ENCODE results near the gene IL1R1.

DNA sequence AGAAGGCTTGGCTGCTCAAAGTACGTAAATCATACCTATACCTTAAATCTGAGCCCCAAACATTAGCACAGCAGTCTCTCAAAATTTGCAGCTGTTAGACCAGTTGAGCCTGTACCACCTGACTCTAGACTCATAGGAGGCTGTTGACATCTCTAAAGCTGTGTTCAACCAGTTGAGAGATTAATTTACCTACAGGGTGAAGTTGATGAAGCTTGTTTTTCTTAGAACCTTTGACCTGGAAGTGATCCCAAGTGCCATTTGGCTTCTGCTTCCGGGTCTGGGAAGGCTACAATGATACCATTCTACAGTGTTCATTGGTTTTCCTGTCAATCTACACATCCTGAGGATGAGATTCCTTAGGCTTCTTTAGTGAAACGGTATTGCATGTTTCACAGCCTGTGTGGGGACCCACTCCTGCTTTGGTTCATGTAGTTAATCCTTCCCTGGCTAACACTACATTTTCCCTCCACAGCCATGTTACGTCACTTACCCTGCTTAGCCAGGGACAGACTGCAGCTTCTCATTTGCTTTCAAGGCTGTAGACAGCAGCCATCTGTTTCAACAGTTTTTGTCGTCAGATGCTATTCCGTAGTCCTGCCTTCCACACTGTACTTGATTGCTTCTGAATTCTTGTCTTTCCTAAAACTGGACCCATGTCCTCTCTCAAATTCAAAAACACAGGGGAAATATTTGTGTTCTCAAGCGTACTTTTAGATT lies 39.5 kb downstream of the IL1R1 start:
- TF ChIP-seq CTCF (optimal IDR thresholded peaks at IDR 0.05 in 1 of 3, IDR thresholded peaks at IDR 0.05 in 1 of 3, conservative IDR thresholded peaks at IDR 0.05 in 1 of 3; ENCODE audit: extremely low read depth in 1 of 3, insufficient read depth in 2 of 3, low read length in 3 of 3) (no peak), EZH2 (IDR thresholded peaks at IDR 0.05; ENCODE audit: low read length) (no peak)

Data from keratinocyte (primary cell).